HS-5 (cell line): ENCODE data around the gene SHOC1.
"Not testable (repeated sequence)": the region's sequence is repeated elsewhere in the genome, so short reads cannot be mapped to it uniquely, and the experiment has no call there.

Experiments used
- DNase-seq: peaks from one replicate; pipeline ENCODE4 v3.0.0-alpha.2; 2012; ENCODE audit warnings: low read depth

SHOC1 gene

DNA sequence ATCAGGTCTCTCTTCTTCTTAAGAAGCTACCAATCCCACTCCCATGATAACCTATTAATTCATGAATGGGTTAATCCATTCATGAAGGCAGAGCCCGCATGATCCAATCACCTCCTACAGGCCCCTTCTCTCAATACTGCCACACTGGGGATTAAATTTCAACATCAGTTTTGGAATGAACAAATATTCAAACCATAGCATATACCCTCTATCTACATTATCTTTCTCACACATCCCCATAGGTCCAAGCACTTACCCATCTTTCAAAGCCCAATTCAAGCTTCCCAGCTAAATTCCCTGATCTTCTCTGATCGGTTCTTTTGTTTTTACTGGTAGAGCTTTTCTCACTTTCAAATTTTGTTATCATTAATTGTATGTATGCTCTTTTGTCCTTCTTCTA is 10.5 kb upstream of the SHOC1 start:
- DNase-seq, result no peak

DNA sequence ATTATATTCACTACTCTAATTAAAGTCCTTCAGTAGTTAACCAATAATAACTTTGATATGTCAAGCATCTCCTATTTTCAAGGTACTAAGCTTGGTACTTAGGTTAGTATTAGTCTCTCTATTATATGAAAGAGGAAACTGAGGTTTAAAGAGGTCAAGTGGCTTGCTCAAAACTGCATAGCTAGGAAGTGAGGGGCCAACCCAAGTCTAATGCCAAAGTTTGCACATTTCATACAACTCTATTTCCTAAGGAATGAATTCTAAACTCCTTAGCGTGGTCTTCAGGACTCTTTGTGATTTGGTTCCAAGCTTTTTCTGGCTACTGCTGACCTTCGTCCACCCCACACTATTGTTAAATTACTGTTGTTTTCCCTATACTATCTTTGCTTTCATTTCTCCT is 9.9 kb upstream of the SHOC1 start:
- DNase-seq, result no peak

DNA sequence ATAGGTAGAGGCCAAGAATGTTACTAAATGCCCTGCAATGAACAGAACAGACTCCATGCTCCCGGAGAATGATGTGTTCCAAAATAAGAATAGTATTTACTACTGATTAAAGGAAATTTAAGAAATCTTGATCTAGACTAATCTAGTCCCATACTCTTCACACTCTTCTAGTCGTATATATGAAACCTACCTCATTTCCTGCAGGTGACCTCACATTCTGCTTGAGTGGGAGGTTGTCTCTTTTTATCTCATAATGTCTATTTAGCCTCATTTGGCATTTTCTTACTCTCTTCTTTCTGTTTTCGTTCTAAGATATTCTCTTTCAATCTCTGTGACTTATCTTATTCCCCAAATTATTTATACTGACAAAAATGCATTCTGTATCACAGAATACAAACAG is 9.2 kb upstream of the SHOC1 start:
- DNase-seq, result no peak

DNA sequence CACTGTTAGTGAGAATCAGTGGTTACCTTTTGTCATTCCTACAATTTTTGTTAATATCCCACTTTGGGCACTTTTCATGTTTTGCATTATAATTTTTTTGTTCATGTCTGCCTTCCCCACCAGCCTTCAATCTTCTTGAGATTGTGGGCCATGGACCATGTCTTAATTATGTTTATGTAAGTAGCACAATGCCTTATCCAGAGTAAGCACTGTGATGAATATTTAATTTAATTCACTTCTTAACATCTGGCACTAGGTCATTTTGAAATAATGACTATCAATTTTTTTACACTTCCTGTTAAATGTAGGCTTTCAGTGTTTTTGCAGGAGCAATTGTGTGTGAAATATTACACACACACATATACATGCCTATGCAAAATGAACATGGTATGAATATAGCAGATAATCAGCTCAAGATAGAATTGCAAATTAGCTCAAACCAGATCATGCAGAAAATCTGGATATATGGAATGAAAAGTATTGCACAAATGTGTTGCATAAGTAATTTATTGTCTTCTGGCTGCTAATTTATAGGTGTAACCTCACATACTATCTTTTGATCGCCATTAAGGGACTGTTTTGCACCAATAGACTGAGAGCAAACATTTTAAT is 5.3 kb upstream of the SHOC1 start:
- no peak for DNase-seq

DNA sequence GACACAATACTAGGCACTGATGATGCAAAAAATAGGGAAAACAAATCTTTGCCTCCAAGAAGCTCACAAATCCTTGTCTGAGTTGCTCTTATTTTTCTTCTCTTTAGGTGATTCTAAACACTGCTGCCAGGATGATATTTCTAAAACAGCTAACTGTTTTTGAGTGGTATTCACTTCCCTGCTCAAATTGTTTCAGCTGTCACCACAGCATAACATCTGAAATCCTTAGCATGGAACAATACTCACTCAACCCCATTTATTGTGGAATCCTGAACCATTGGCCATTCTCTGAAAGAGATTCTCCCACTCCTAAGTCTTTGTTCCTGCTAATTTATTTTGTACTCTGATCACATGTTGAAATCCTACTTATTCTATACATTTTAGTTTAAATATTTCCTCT is 4.8 kb upstream of the SHOC1 start:
- DNase-seq, result no peak

DNA sequence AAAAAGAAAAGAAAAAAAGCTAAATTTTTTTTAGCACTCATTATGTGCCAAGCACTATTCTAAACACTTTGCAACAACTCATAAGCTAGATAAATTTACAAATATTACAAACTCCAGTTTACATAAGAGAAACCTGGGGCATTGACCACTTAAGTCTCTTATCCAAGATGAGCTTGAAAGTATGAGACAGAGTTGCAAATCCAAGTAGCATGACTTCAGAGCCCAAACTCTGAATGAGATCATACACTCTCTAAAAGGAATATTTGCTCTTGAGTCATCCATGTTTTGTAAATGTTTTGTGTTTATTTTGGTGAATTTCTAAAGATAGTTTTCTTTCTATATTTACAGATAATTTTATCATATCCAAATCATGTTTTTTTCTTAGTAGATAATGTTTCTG is 4.0 kb upstream of the SHOC1 start:
- peak; percentile 18 for DNase-seq

DNA sequence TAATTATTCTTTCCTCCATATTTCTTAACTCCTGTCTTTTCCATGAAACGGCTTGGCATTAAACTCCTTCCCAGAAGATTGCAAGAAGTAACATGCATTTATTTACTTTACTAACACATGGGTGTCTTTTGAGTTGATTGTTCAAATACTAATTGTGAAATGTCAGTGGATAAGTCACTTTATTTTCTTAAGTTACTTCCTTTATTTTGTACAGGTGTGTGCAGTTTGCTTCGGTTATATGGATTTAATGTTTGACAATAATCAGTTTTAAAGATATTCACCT is 761 bp upstream of the SHOC1 start:
- DNase-seq, result no peak

DNA sequence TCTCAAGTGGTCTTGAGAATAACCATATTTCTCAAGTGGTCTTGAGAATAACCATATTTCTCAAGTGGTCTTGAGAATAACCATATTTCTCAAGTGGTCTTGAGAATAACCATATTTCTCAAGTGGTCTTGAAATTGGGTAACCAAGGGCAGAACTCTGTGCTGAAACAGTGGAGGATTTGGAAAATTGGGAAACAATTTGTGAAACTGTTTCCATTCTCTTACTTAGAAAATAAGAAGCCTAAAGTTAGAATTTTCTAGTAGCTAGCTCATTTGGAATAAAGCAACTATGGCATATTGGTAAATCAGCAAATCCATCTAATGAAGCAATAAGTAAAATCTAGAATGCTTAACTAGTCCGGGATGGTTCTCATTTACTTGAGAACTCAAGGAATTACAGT is 2.9 kb downstream of the SHOC1 start:
- DNase-seq, result not testable (repeated sequence)

DNA sequence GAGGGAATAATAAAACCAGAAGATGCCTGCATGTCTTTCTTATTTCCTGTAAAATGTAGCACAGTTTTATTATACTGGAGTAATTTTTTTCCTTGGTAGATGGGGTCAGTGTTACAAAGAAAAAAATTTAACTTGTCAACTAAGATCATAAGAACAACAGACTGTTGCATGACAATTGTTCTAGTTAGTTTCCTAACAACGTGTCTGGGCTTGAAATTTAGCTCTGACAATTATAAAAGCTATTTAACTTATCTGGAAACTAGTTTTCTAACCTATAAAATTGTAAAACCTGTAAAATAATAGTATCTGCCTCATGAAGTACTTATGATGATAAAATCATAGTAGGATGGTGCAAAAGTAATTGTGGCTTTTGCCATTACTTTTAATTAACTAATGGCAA is 4.9 kb downstream of the SHOC1 start:
- DNase-seq, result no peak

DNA sequence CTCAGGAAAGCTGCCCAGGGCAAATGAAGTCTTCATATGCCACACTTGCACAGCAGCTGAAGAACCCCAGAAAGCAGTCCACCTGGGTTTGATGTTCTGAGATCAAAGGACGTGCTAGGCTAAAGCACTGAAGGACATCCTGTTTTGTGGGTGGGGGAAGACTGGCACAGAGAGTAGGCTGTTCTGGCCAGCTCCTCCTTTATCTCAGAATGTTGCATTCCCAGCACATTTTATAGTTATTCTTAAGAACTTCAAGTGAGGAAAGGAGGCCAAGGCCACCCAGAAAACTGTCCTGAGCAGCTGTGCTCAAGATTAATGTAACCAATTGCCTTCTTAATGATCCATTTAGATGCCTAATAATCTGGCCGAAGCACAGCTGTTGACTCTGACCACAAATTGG is 10.9 kb downstream of the SHOC1 start:
- no peak for DNase-seq

DNA sequence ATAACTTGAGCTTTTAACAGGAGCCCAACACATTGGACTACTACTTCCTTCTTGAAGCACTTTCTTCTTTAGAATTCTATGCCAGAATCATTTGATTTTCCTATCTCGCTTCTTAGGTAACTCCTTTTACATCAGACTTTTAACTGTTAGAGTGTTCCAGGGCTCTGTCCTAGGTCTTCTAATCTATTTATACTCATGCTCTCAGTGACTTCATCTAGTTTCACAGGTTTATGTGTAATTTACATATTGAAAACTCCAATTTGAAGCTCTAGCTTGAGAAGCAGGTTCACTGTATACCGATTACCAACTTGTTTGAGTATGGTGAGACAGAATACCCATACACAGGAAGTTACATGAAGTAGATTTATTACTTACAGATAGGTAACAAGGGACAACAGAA is 11.3 kb downstream of the SHOC1 start:
- DNase-seq, result no peak

DNA sequence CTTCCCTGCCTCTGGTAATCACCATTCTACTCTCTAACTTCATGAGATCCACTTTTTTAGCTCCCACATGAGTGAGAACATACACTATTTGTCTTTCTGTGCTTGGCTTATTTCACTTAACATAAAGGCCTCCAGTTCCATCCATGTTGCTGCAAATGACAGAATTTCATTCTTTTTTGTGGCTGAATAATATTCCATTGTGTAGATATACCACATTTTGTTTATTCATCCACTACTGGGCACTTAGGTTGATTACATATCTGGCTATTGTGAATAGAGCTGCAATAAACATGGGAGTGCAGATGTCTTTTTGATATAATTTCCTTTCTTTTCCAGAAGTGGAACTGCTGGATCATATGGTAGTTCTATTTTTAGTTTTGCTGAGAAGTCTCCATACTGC is 28.7 kb downstream of the SHOC1 start:
- no peak for DNase-seq

DNA sequence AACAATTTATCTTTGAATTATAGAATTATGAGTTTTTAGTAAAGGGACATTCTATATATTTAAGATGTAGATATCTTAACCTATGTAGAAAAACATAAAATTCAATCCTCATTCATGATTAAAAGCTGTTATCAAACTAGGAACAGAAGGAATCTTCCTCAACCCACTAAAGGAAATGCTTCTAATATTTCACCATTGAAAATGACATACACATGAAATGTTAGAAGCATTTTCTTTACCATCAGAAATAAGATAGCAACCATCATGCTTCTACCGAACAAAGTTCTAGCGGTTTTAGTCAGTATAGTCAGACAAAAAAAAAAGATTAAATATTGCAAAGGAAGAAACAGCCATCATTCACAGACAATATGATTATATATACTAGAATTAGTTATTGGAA is 32.2 kb downstream of the SHOC1 start:
- no peak for DNase-seq

DNA sequence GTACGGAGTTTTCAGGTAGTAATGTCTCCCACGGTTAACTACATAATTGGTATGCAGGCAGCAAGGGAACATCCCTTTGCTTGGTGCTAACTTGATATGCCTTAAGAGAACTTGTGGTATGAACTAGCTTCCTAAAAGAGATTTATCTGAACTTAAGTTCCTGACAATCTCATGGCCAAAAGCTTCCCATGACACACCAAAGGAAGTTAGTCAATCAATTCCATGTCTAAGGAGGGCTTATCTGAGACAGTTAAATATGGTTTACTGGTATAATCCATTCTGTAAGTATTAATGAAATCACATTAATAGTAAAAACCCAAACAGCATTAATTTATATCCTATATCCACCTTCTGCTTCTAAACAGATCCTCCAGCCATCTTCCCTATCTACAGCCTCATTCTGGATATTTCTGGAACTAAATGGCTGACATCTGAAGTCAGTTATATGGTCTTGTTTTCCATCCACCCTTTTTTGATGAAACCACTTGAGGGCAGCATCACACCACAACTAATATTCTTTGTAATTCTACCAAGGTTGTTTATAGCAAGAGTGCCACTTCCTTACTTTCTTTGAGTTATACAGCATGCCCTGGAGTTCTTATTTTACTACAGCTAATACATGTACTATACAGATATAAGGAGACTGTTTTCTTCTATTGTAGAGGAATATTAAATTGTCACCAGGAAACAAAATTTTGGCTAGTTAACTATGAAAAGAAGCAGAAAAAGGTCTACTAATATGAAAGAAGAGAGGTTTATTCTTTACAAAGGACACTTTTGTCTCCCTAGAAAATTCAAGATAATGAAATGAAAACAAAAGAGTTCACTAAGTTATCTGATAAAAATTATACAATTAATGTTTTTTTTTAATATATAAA is 34.7 kb downstream of the SHOC1 start:
- DNase-seq, result peak; percentile 87

DNA sequence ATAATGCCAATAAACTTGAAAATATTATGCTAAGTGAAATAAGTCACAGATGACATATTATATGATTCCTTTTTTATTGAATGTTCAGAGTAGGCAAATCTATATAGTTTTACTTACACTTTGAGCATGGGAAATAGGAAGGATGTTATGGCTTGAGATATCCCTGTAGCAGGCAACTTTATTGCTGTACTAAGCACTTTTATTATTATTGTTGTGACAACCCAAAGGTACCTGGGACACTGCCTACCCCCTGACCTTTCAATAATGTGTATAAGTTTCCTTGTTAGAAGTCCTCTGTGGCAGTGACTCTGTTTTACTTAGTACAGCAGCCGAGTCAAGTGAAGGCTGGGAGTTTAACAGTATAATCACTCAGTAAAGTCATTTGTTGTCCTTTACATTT is 39.9 kb downstream of the SHOC1 start:
- no peak for DNase-seq

DNA sequence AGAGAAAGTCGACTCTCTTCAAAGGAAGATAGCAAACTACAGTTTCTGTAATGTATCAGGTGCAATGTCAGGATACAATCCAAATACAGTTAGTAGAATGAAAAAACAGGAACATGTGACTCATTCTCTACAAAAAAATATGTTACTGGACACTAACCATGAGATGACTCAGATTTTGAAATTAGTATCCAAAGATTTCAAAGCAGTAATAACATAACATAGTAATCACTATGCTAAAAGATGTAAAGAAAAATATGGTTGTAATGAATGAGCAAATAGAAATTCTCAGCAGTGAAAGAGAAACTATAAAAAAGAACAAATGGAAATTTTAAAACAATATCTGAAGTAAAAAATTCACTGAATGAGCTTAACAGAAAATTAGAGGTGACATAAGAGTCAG is 42.3 kb downstream of the SHOC1 start:
- DNase-seq, result no peak
